Cardiac fibroblast (primary cell): Measurements from ENCODE around the gene NDC1.

Experiments used
- DNase-seq, 2 donors: peaks; one replicate each; pipeline versions ENCODE4 v3.0.0 to v3.0.0-alpha.2; 2010; ENCODE audit warnings: low read depth in 2 of 2
- H3K4me3 ChIP-seq, 2 donors: replicated peaks in 1 of 2; 1 replicate in 1 of 2; 2 replicates in 1 of 2; pipeline ENCODE4 v1.5.1; 2011; ENCODE audit warnings: low read depth in 2 of 2, low read length in 2 of 2, mild to moderate bottlenecking in 2 of 2, moderate library complexity in 1 of 2
- TF ChIP-seq, protein P1 (sequence below): IDR thresholded peaks from one replicate; pipeline ENCODE4 v1.5.1; 2011; ENCODE audit warnings: low read depth, mild to moderate bottlenecking, low read length, inconsistent platforms

NDC1 gene

GRCh38 chr1:53792806-53793205 lies 45.3 kb downstream of the NDC1 start:
- no peak for DNase-seq
- TF ChIP-seq, protein P1, sequence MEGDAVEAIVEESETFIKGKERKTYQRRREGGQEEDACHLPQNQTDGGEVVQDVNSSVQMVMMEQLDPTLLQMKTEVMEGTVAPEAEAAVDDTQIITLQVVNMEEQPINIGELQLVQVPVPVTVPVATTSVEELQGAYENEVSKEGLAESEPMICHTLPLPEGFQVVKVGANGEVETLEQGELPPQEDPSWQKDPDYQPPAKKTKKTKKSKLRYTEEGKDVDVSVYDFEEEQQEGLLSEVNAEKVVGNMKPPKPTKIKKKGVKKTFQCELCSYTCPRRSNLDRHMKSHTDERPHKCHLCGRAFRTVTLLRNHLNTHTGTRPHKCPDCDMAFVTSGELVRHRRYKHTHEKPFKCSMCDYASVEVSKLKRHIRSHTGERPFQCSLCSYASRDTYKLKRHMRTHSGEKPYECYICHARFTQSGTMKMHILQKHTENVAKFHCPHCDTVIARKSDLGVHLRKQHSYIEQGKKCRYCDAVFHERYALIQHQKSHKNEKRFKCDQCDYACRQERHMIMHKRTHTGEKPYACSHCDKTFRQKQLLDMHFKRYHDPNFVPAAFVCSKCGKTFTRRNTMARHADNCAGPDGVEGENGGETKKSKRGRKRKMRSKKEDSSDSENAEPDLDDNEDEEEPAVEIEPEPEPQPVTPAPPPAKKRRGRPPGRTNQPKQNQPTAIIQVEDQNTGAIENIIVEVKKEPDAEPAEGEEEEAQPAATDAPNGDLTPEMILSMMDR = no peak
- H3K4me3 ChIP-seq = no peak overlapping the region

GRCh38 chr1:53787655-53788054 lies 50.4 kb downstream of the NDC1 start:
- H3K4me3 ChIP-seq = no peak overlapping the region
- DNase-seq = peak in 1 of 2 donors; percentile 21
- TF ChIP-seq, protein P1 = no peak

- TF ChIP-seq, protein P1 = no peak
- peak in 1 of 2 donors; percentile 12 for DNase-seq
- H3K4me3 ChIP-seq = no peak overlapping the region
Measured at GRCh38 chr1:53783056-53783455, 55.0 kb downstream of the NDC1 start.

GRCh38 chr1:53781654-53782053 lies 56.4 kb downstream of the NDC1 start:
- H3K4me3 ChIP-seq = no peak overlapping the region
- TF ChIP-seq, protein P1 = no peak
- DNase-seq = peak; percentile 39 to 61

- TF ChIP-seq, protein P1 = no peak
- H3K4me3 ChIP-seq = no peak overlapping the region
- DNase-seq = no peak
Measured at GRCh38 chr1:53777272-53777671, 60.8 kb downstream of the NDC1 start.

- TF ChIP-seq, protein P1 = no peak
- H3K4me3 ChIP-seq = no peak overlapping the region
- DNase-seq = peak; percentile 49 to 90
Measured at GRCh38 chr1:53771648-53772047, 66.4 kb downstream of the NDC1 start.

- TF ChIP-seq, protein P1 = no peak
- peak; percentile 27 to 44 for DNase-seq
- no peak overlapping the region for H3K4me3 ChIP-seq
Measured at GRCh38 chr1:53769780-53770179, 68.3 kb downstream of the NDC1 start.
